GM23248 (cell line): ENCODE data around the gene CDC42EP4. TPM values are rescaled to one million over a fixed set of nuclear protein-coding genes. Genes with fewer than 3 reads are reported as not detected.

Experiments
- DNase-seq: peaks from one replicate; pipeline ENCODE4 v3.0.0-alpha.2; 2015
- H2AFZ ChIP-seq: fragments of 200-600 bp; sonication (generic); 2 replicates; pipeline ENCODE4 v1.6.1; 2016; ENCODE audit warnings: antibody characterized with exemption
- H3F3A ChIP-seq: fragments of 200-600 bp; sonication (generic); 2 replicates; pipeline ENCODE4 v1.6.1; 2016; ENCODE audit warnings: mild to moderate bottlenecking, antibody characterized with exemption, mixed run types; ENCODE audit not compliant: insufficient read depth
- H3K27ac ChIP-seq: fragments of 200-600 bp; sonication (generic); 2 replicates; pipeline ENCODE4 v1.5.1; 2016; ENCODE audit warnings: mild to moderate bottlenecking
- H3K27me3 ChIP-seq: fragments of 200-600 bp; sonication (generic); replicated peaks from 2 replicates; pipeline ENCODE4 v1.6.1; 2016; ENCODE audit warnings: mild to moderate bottlenecking; ENCODE audit not compliant: insufficient read depth
- H3K36me3 ChIP-seq: fragments of 200-600 bp; sonication (generic); 2 replicates; pipeline ENCODE4 v1.6.1; 2016; ENCODE audit warnings: low read depth, mild to moderate bottlenecking
- H3K4me1 ChIP-seq: fragments of 200-600 bp; sonication (generic); 2 replicates; pipeline ENCODE4 v1.6.1; 2016; ENCODE audit warnings: mild to moderate bottlenecking; ENCODE audit not compliant: insufficient read depth
- H3K4me2 ChIP-seq: fragments of 200-600 bp; sonication (generic); one replicate; pipeline ENCODE4 v1.6.1; 2016; ENCODE audit warnings: mild to moderate bottlenecking; ENCODE audit not compliant: unreplicated experiment
- H3K4me3 ChIP-seq: fragments of 200-600 bp; sonication (generic); 2 replicates; pipeline ENCODE4 v1.5.1; 2016; ENCODE audit warnings: mild to moderate bottlenecking
- H3K79me2 ChIP-seq: fragments of 200-600 bp; sonication (generic); 2 replicates; pipeline ENCODE4 v1.6.1; 2016; ENCODE audit warnings: mild to moderate bottlenecking; ENCODE audit not compliant: insufficient read depth
- H3K9ac ChIP-seq: fragments of 200-600 bp; sonication (generic); 2 replicates; pipeline ENCODE4 v1.6.1; 2016; ENCODE audit warnings: mild to moderate bottlenecking
- H3K9me2 ChIP-seq: fragments of 200-600 bp; sonication (generic); 2 replicates; pipeline ENCODE4 v1.6.1; 2016; ENCODE audit warnings: mixed run types, mild to moderate bottlenecking, moderate library complexity; ENCODE audit not compliant: insufficient read depth
- H3K9me3 ChIP-seq: fragments of 200-600 bp; sonication (generic); one replicate; pipeline ENCODE4 v1.6.1; 2017; ENCODE audit warnings: low read depth
- H4K20me1 ChIP-seq: fragments of 200-600 bp; sonication (generic); 2 replicates; pipeline ENCODE4 v1.6.0; 2016; ENCODE audit not compliant: insufficient read depth
- EZH2 ChIP-seq: fragments of 200-600 bp; sonication (generic); IDR thresholded peaks from 2 replicates; pipeline ENCODE4 v1.6.1; 2018; ENCODE audit warnings: antibody characterized with exemption, mild to moderate bottlenecking; ENCODE audit not compliant: insufficient read depth, poor library complexity, severe bottlenecking
- EZH2phosphoT487 ChIP-seq: fragments of 200-600 bp; sonication (generic); IDR thresholded peaks from 2 replicates; pipeline ENCODE4 v1.6.1; 2018; ENCODE audit warnings: antibody characterized with exemption, moderate library complexity, mild to moderate bottlenecking, low read depth; ENCODE audit not compliant: insufficient read depth
- WGBS, 2 experiments: methylation state at CpG; one replicate each; pipeline ENCODE4 v1.1.6; 2015 to 2017; ENCODE audit warnings: low lambda C conversion rate in 2 of 2, low coverage in 1 of 2; ENCODE audit errors: missing lambda C conversion rate in 2 of 2; 5-methylcytosine and 5-hydroxymethylcytosine counted together
- in situ Hi-C: fragments of 300-500 bp; cut with MboI; formaldehyde crosslinking; loops from 2 replicates; pipeline ENCODE4 v1.15.0; 2020
- polyA plus RNA-seq: library from polyadenylated mRNA; unstranded; fragments of >200 nt; fragmentation: Nextera tagmentation; extraction: Ambion mirVana; gene quantifications from 2 replicates; pipeline ENCODE4 v1.2.1, GENCODE V29; 2016
- total RNA-seq: library from RNA; depleted of rRNA; stranded (reverse); fragments of >200 nt; shearing (Covaris generic); gene quantifications from 2 replicates; pipeline ENCODE4 v1.2.3, GENCODE V29; 2014

Gene CDC42EP4
- total and polyA plus RNA-seq, 2 experiments from 2014 or later, result 31.2 to 34.6 TPM

DNA sequence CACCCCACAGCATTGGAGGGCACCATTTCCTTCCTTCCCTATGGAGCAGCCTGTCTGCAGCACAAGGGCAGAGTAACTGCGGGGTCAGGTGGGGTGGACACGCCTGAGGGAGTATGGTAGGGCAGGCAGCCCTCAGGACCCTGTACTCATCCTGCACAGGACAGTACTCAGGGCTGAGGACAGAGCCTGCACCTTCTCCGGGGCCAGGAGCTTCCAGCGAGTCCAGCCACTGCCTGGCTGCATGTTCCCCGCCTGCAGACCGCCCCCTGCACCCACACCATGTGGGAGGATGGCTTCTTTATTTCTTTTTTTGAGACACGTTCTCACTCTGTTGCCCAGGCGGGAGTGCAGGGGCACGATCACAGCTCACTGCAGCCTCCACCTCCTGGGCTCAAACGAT lies 47.6 kb upstream of the CDC42EP4 start:
- Histone ChIP-seq H3K4me1 (no peaks in the 10 kb centered on the region), H3K27me3 (no peaks in the 10 kb centered on the region; the same call in 1 of the 2 replicates), H3K9me3 (no peaks in the 10 kb centered on the region), H3K27ac (no peak overlapping the region), H3K36me3 (no peaks in the 10 kb centered on the region), H3K9me2 (no peaks in the 10 kb centered on the region), H2AFZ (no peak overlapping the region), H3F3A (no peaks in the 10 kb centered on the region), H3K79me2 (no peaks in the 10 kb centered on the region), H4K20me1 (no peaks in the 10 kb centered on the region), H3K4me2 (no peak overlapping the region), H3K9ac (no peak overlapping the region), H3K4me3 (no peak overlapping the region)
- DNase-seq, result no peak
- 70 to 71% methylated on average over 10 of the region's 10 CpGs for WGBS, 2 experiments
- in situ Hi-C loops, result loop anchor here (25.0 kb wide), 2 partner anchors 647 to 772 kb away; no protein-coding TSS in a partner anchor
- TF ChIP-seq EZH2phosphoT487 (no peak), EZH2 (no peak)

DNA sequence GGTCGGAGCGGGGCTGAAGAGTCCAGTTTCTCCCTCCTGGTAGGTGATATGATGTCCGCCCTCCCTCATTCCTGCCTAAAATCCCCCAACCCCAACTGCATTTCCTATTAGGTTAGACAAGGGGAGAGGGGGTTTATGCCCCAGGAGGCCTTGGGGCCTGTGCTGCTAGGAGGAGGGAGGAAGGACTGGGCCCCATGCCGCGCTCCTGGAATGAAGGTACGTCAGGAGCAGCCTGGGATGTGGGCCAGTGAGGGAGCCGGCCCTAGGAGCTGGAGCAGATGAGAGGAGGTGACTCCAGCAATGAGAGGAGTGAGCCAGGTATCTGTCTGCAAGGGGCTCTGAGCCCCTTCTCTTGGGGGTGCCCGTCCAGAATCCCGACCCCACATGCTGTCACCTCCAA lies 46.9 kb upstream of the CDC42EP4 start:
- no peaks in the 10 kb centered on the region for H3K9me2 ChIP-seq
- no peak overlapping the region for H3K4me2 ChIP-seq
- no peak overlapping the region for H3K9ac ChIP-seq
- no peaks in the 10 kb centered on the region; the same call in 1 of the 2 replicates for H3K27me3 ChIP-seq
- no peaks in the 10 kb centered on the region for H3K9me3 ChIP-seq
- no peaks in the 10 kb centered on the region for H3K4me1 ChIP-seq
- in situ Hi-C loops, result loop anchor here (25.0 kb wide), 2 partner anchors 646 to 771 kb away; no protein-coding TSS in a partner anchor
- H3K36me3 ChIP-seq, result no peaks in the 10 kb centered on the region
- H3K79me2 ChIP-seq, result no peaks in the 10 kb centered on the region
- H3K4me3 ChIP-seq, result no peak overlapping the region
- TF ChIP-seq EZH2 (no peak), EZH2phosphoT487 (no peak)
- no peaks in the 10 kb centered on the region for H4K20me1 ChIP-seq
- no peak overlapping the region for H2AFZ ChIP-seq
- no peak for DNase-seq
- H3F3A ChIP-seq, result no peaks in the 10 kb centered on the region
- 69 to 76% methylated on average over 8 to 9 of the region's 9 CpGs for WGBS, 2 experiments
- no peak overlapping the region for H3K27ac ChIP-seq

DNA sequence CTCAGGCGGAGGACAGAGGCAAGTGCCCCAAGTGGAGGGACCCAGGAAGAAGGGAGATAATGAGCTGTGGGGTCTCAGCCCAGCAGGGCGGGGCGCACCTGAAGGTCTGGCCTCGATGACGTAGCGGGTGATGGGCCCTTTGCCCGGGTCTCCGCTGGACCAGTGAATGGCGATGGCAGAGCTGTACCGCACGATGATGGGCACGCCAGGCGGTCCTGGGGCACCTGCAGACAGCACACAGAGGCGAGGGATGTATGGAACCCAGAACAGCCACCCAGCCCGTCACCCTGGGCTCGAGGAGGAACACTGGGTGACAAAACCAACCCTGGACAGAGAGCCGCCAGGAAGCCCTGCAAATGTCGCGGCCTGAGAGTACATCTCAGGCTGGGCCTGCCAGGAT lies 46.2 kb upstream of the CDC42EP4 start:
- H3K9me3 ChIP-seq, result no peaks in the 10 kb centered on the region
- H3K4me3 ChIP-seq, result no peak overlapping the region
- H3K9ac ChIP-seq, result no peak overlapping the region
- H3K4me2 ChIP-seq, result no peak overlapping the region
- no peaks in the 10 kb centered on the region for H3K9me2 ChIP-seq
- no peak overlapping the region for H2AFZ ChIP-seq
- H3K79me2 ChIP-seq, result no peaks in the 10 kb centered on the region
- H3K4me1 ChIP-seq, result no peaks in the 10 kb centered on the region
- H4K20me1 ChIP-seq, result no peaks in the 10 kb centered on the region
- 86 to 90% methylated on average over 14 to 19 of the region's 19 CpGs for WGBS, 2 experiments
- no peak for TF ChIP-seq EZH2
- no peak for TF ChIP-seq EZH2phosphoT487
- in situ Hi-C loops, result loop anchor here (25.0 kb wide), 2 partner anchors 646 to 771 kb away; no protein-coding TSS in a partner anchor
- H3K27ac ChIP-seq, result no peak overlapping the region
- no peaks in the 10 kb centered on the region; the same call in 1 of the 2 replicates for H3K27me3 ChIP-seq
- DNase-seq, result no peak
- no peaks in the 10 kb centered on the region for H3K36me3 ChIP-seq
- no peaks in the 10 kb centered on the region for H3F3A ChIP-seq

GRCh38 chr17:73357318-73357717 lies 45.5 kb upstream of the CDC42EP4 start:
- no peak overlapping the region for H3K4me2 ChIP-seq
- H3K9ac ChIP-seq, result no peak overlapping the region
- no peaks in the 10 kb centered on the region for H3K36me3 ChIP-seq
- no peaks in the 10 kb centered on the region for H3K9me3 ChIP-seq
- H3F3A ChIP-seq, result no peaks in the 10 kb centered on the region
- WGBS, 2 experiments, result 79% methylated on average over 9 of the region's 9 CpGs
- no peak for DNase-seq
- H3K27me3 ChIP-seq, result no peaks in the 10 kb centered on the region; the same call in 1 of the 2 replicates
- H4K20me1 ChIP-seq, result no peaks in the 10 kb centered on the region
- no peaks in the 10 kb centered on the region for H3K4me1 ChIP-seq
- H3K9me2 ChIP-seq, result no peaks in the 10 kb centered on the region
- no peak overlapping the region for H3K27ac ChIP-seq
- H3K4me3 ChIP-seq, result no peak overlapping the region
- no peak overlapping the region for H2AFZ ChIP-seq
- no peaks in the 10 kb centered on the region for H3K79me2 ChIP-seq
- TF ChIP-seq EZH2 (no peak), EZH2phosphoT487 (no peak)
- in situ Hi-C loops, result loop anchor here (25.0 kb wide), 2 partner anchors 645 to 770 kb away; no protein-coding TSS in a partner anchor
